Stimulated activated effector memory CD8-positive, alpha-beta T cell treated with anti-CD3 and anti-CD28 coated beads, Interleukin-12 subunit alpha, Interleukin-12 subunit beta, amount 100 ng/mL, for 72 hours (primary cell): Measurements from ENCODE around the gene KRTAP4-1.
"Not testable (repeated sequence)": the region's sequence is repeated elsewhere in the genome, so short reads cannot be mapped to it uniquely, and the experiment has no call there.

Experiments used
- ATAC-seq: fragments of 150-1000 bp; cut with Tn5 transposase; 2 replicates; pipeline ENCODE4 v1.10.0; 2021
- DNase-seq, 2 donors: peaks; one replicate each; pipeline ENCODE4 v3.0.0; 2021 to 2022; ENCODE audit warnings: low spot score in 2 of 2
- H3K27ac Mint-ChIP-seq: one replicate; pipeline ENCODE4 v1.8.0; 2022; ENCODE audit warnings: mild to moderate bottlenecking, mixed read lengths
- H3K36me3 Mint-ChIP-seq: one replicate; pipeline ENCODE4 v1.8.0; 2022; ENCODE audit warnings: mild to moderate bottlenecking, mixed read lengths
- H3K4me1 Mint-ChIP-seq: one replicate; pipeline ENCODE4 v1.8.0; 2022; ENCODE audit warnings: mixed read lengths
- H3K4me3 Mint-ChIP-seq: one replicate; pipeline ENCODE4 v1.8.0; 2022; ENCODE audit warnings: mild to moderate bottlenecking, mixed read lengths
- H3K9me3 Mint-ChIP-seq: one replicate; pipeline ENCODE4 v1.8.0; 2022; ENCODE audit warnings: mixed read lengths

KRTAP4-1 gene

DNA sequence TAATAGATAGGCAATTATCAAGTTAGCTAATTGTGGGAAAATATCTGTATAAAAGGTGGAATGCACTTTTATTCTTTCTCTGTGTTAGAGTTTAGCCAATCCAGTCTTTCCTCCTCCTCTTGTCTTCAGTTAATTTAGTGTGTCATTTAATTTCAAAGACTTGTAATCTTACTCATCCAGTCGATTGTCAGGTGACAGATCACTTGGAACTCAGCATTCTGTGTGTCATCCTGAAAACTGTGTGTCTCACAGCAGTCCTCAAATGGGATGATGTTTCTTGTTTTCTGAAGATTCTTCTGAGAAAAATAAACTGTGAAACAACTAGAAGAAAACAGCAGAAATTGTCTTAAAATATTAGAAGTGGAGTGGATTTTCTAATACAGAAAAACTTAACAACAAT is 290 bp upstream of the KRTAP4-1 start:
- Mint-ChIP-seq H3K4me3 (no peak overlapping the region), H3K4me1 (no peaks in the 10 kb centered on the region), H3K36me3 (no peaks in the 10 kb centered on the region), H3K9me3 (no peaks in the 10 kb centered on the region), H3K27ac (no peak overlapping the region)
- no peak for DNase-seq
- ATAC-seq = peak; percentile 42

DNA sequence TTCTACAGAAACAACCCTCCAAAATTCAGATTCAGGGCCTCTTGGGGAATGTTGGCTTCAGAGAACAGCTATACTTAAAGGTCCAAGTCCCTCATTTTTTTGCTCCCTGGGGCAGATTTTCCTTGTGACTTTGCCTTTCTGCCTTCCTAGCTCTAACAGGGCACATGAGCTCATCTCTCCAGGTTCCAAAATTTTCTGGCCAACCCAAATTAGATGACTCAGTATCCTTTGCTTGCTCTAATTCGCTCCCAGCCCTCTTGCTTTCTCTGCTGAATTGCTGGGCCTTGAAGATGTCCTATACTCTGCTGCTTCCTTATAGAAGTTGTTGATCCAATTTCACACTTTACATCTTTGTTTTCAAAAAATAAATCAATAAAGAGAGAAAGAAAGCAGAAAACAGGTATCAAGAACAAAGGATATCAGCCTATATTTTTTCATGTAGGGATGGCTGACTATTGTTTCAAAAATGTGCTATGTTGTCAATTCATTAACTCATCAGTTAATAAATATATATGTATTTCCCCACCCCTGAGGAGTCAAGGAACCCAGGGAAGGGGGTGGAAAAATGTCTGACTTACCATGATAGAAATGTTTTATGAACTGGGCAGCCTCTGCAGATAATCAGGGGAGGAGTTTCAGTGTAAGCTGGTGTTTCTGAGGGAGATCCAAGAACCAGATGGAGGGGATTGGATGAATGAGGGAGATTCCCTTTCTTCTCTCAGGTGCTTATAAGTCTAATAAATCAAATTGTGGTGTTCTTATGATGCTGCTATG is 5.7 kb downstream of the KRTAP4-1 start:
- no peak for ATAC-seq
- Mint-ChIP-seq H3K9me3 (no peaks in the 10 kb centered on the region), H3K36me3 (no peaks in the 10 kb centered on the region), H3K27ac (no peak overlapping the region), H3K4me3 (no peak overlapping the region), H3K4me1 (no peaks in the 10 kb centered on the region)
- DNase-seq = no peak

DNA sequence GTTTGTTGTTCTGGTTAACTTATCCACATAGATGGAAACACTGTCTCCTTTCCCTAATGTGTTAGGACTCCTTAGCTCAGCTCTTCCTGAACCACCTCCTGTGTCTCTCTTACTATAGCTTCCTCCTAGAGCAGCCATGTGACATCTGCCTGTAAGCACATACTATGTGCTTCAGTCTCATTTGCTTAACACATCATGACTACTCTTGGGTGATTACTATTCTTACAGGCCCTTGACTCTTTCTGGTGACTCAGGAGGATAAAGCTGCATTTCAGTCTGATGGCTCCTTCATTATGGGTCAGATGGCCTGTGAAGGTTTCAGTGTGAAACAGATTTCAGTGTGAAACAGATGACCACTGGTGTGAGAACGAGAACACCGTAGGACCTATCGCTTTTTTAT is 6.4 kb downstream of the KRTAP4-1 start:
- H3K36me3 Mint-ChIP-seq = no peaks in the 10 kb centered on the region
- no peaks in the 10 kb centered on the region for H3K4me1 Mint-ChIP-seq
- peak overlapping the region; percentile 7 for H3K27ac Mint-ChIP-seq
- H3K9me3 Mint-ChIP-seq = no peaks in the 10 kb centered on the region
- DNase-seq (no peak), ATAC-seq (peak; percentile 85)
- H3K4me3 Mint-ChIP-seq = no peak overlapping the region

DNA sequence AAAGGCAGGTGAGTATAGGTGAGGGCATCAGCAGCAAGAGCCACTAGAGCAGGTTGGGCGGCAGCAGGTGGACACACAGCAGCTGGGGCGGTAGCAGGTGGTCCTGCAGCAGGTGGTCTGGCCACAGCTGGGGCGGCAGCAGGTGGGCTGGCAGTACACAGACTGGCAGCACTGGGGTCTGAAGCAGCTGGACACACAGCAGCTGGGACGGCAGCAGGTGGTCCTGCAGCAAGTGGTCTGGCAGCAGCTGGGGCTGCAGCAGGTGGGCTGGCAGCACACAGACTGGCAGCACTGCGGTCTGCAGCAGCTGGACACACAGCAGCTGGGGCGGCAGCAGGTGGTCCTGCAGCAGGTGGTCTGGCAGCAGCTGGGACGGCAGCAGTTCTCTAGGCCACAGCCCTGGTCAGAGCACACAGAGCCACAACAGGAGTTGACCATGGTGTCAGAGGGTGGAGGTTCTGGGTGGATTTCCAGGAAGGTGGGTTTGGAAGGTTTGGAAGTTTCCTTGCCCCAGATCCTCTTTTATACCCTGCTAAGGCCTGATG is 6.9 kb downstream of the KRTAP4-1 start, which contains the start of gene KRTAP4-2:
KRTAP4-2 (minus strand) TSS at position 495 of the 545 bp plus-strand sequence; CDS start at position 438, 57 bp downstream.
- peak within 1 kb of the TSS; percentile 7 for H3K27ac Mint-ChIP-seq
- no peaks in the 10 kb centered on the region for H3K9me3 Mint-ChIP-seq
- no peaks in the 10 kb centered on the region for H3K4me1 Mint-ChIP-seq
- no peak within 1 kb of the TSS for H3K4me3 Mint-ChIP-seq
- H3K36me3 Mint-ChIP-seq = no peaks in the 10 kb centered on the region
- ATAC-seq = no peak
- no peak for DNase-seq

DNA sequence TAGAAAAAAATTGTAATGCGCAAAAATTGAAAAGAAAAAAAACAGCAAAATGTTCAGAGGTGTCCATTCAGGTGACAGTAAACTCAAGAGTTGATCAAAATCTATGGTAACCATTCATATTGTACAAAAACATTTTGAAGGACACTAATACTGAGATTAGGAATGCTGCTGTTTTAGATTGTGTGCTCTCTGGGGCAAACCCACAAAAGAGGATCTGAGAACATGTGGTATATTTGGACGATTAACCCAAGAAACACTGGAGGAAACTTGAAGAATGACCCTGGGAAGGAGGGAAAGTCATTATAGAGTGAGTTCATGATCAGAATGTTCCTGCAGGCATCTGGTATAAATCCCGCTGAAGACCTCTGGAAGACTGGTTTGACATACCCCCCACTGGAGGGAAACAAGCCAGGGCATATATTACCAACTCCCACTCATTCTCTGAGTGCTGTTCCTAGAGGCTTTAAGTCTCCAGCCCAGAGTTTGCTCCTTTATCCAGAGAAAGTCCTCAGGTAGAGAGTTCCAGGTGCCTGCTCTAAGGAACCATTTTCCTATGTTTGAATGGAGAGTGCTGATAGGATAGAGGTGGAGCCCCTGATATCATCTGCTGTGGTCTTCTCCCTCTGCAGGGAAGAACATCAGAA is 7.8 kb downstream of the KRTAP4-1 start:
- ATAC-seq (no peak), DNase-seq (no peak)
- H3K27ac Mint-ChIP-seq = no peak overlapping the region

DNA sequence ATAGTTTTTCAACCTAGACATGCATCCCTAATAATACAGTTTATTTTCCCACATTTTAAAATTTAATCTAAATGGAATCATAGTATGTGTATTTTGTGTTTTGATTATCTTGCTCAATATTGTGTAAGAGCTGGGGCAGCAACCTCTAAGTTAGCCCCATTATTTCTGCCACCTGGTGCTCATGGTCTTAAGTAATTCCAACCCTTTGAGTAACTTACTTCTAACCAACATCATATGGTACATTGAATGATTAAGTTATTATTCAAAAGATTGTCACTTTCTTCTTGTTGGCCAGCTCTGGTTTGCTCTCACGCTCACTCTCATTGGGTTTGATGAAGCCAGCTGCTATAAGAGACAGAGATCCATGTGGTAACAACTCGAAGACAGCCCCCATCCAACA is 12.8 kb downstream of the KRTAP4-1 start:
- Mint-ChIP-seq H3K4me3 (no peak overlapping the region), H3K4me1 (no peaks in the 10 kb centered on the region), H3K27ac (no peak overlapping the region), H3K36me3 (no peaks in the 10 kb centered on the region), H3K9me3 (no peaks in the 10 kb centered on the region)
- ATAC-seq = no peak
- no peak for DNase-seq

More for the DNA sequence above, 7.8 kb downstream of the KRTAP4-1 start:
- no peaks in the 10 kb centered on the region for H3K36me3 Mint-ChIP-seq
- no peaks in the 10 kb centered on the region for H3K4me1 Mint-ChIP-seq
- no peaks in the 10 kb centered on the region for H3K9me3 Mint-ChIP-seq
- no peak overlapping the region for H3K4me3 Mint-ChIP-seq

DNA sequence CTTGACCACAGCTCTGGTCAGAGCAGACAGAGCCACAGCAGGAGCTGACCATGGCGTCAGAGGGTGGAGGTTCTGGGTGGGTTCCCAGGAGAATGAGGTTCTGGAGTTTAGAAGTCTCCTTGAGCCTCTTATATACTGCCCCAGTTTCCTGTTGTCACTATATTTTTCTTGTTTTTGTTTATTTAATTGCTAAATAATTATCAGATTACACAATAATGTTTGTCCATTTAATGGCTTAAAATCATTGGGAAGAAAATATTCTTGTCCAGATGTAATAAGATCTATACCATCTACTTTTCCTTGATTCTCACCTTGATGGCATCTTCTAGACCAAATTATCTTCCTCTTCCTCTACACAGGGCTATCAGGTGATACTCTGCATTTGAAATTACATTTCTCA is 16.6 kb downstream of the KRTAP4-1 start, which contains the start of gene KRTAP4-3:
KRTAP4-3 (minus strand) TSS at position 101 of the 400 bp plus-strand sequence; CDS start at position 52, 49 bp downstream.
- Mint-ChIP-seq H3K27ac (no peak within 1 kb of the TSS), H3K4me3 (no peak within 1 kb of the TSS), H3K9me3 (no peaks in the 10 kb centered on the region), H3K36me3 (no peaks in the 10 kb centered on the region), H3K4me1 (no peaks in the 10 kb centered on the region)
- ATAC-seq (no peak), DNase-seq (no peak)

DNA sequence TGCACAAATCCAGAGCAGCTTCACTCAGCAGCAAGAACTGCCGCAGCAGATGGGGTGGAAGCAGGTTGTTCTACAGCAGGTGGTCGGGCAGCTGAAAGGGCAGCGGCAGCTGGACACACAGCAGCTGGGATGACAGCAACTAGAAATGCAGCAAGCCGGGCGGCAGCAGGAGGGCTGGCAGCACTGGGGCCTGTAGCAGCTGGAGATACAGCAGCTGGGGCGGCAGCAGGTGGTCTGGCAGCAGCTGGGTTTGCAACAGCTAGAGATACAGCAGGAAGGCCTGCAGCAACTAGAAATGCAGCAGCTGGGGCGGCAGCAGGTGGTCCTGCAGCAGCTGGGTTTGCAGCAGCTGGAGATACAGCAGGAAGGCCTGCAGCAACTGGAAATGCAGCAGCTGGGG is 17.1 kb downstream of the KRTAP4-1 start:
- Mint-ChIP-seq H3K4me1 (no peaks in the 10 kb centered on the region), H3K27ac (no peak overlapping the region), H3K9me3 (no peaks in the 10 kb centered on the region), H3K36me3 (no peaks in the 10 kb centered on the region), H3K4me3 (no peak overlapping the region)
- DNase-seq = no peak
- ATAC-seq = no peak

DNA sequence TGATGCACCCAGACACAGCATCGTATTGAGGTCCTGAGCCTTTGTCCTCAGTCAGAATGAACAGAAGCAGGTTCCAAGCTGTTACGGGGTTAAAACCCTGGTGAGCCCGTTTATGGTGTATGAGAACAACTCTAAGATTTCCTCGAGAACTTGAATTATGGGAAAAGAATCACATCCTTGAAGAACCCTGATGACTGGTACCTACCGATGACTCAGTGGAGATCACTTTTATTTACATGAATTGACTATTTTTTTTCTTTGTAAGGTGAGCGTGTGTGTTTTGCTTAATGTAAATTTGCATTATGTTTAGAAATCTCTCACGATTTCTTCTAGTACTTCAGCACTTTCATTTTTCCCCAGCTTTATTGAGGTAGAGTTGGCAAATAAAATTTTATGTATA is 20.9 kb downstream of the KRTAP4-1 start:
- Mint-ChIP-seq H3K36me3 (no peaks in the 10 kb centered on the region), H3K4me1 (no peaks in the 10 kb centered on the region), H3K4me3 (no peak overlapping the region), H3K27ac (no peak overlapping the region), H3K9me3 (no peaks in the 10 kb centered on the region)
- DNase-seq (no peak), ATAC-seq (no peak)

DNA sequence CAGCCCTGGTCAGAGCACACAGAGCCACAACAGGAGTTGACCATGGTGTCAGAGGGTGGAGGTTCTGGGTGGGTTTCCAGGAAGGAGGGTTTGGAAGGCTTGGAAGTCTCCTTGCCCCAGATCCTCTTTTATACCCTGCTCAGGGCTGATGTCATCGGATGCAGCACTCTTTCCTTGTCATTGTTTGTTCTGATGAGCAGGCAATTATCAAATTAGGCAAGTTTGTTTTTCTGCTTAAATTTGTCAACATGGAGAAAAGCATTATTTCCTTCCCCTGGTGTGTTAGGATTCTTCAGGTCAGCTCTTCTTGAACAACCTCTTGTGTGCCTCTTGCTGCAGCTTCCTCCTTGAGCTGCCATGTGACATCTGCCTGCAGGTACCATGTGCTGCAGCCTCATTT is 24.1 kb downstream of the KRTAP4-1 start, which contains the start of gene KRTAP4-4:
KRTAP4-4 (minus strand) TSS at position 101 of the 400 bp plus-strand sequence; CDS start at position 44, 57 bp downstream.
- no peaks in the 10 kb centered on the region for H3K4me1 Mint-ChIP-seq
- H3K36me3 Mint-ChIP-seq = no peaks in the 10 kb centered on the region
- H3K27ac Mint-ChIP-seq = no peak within 1 kb of the TSS
- DNase-seq = no peak
- ATAC-seq = no peak
- no peaks in the 10 kb centered on the region for H3K9me3 Mint-ChIP-seq
- no peak within 1 kb of the TSS for H3K4me3 Mint-ChIP-seq

DNA sequence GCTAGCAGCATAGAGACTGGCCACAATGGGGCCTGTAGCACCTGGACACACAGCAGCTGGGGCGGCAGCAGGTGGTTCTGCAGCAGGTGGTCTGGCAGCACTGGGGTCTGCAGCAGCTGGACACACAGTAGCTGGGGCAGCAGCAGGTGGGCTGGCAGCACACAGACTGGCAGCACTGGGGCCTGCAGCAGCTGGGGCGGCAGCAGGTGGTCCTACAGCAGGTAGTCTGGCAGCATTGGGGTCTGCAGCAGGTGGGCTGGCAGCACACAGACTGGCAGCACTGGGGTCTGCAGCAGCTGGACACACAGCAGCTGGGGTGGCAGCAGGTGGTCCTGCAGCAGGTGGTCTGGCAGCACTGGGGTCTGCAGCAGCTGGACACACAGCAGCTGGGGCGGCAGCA is 24.5 kb downstream of the KRTAP4-1 start:
- not testable (repeated sequence) for H3K27ac Mint-ChIP-seq, H3K36me3 Mint-ChIP-seq, H3K4me3 Mint-ChIP-seq, H3K4me1 Mint-ChIP-seq, ATAC-seq, DNase-seq, H3K9me3 Mint-ChIP-seq

DNA sequence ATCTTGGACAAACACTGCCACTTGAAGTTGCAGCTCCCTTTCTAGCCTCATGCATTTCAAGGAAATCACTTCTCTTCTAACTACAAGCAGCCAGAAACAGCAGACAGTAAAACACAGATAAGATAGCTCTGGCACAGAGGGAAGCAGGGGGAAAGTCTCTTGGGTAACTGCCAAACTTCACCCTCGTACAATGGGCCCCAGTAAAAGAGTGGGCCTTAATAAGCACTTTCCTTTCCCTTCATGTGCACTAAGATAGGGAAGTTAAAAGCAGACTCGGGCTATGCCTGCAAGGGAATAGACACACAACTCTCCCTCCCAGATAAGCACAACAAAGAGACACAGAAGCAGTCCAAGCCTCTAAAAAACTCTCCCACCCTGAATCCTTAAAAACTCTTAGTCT is 30.9 kb downstream of the KRTAP4-1 start:
- no peaks in the 10 kb centered on the region for H3K4me1 Mint-ChIP-seq
- H3K9me3 Mint-ChIP-seq = no peaks in the 10 kb centered on the region
- DNase-seq (no peak), ATAC-seq (no peak)
- no peak overlapping the region for H3K27ac Mint-ChIP-seq
- no peak overlapping the region for H3K4me3 Mint-ChIP-seq
- no peaks in the 10 kb centered on the region for H3K36me3 Mint-ChIP-seq

DNA sequence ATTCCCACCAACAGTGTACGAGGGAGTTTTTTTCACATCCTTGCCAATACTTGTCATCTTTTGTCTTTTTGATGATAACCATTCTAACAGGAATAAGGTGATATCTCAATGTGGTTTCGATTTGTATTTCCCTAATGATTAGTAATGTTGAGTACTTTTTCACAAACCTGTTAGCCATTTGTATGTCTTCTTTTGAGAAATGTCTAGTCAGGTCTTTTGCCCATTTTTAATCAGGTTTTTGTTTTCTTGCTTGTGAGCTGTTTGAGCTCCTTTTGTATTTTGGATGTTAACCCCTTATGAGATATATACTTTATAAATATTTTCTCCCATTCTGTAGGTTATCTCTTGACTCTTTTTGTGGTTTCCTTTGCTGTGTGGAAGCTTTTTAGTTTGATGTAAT is 33.2 kb downstream of the KRTAP4-1 start:
- Mint-ChIP-seq H3K4me1 (no peaks in the 10 kb centered on the region), H3K9me3 (no peaks in the 10 kb centered on the region), H3K36me3 (no peaks in the 10 kb centered on the region), H3K27ac (no peak overlapping the region), H3K4me3 (no peak overlapping the region)
- ATAC-seq (no peak), DNase-seq (no peak)

DNA sequence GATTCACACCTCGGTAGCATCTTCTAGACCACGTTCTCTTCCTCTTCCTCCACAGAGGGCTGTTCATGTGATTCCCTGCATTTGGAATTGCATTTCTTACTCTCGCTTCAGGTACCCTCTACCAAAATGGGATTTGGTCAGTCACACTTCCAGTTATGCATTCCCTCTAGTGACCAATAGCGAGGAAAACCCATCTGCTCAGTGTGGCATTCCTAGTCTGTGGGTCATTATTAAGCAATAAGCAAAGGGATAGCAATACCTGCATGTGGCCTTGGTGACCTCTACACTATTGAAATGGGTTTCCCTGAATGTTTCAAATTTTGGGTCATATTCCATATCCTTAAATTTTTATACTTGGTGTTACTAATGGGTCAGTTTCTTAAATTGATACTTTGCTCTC is 34.7 kb downstream of the KRTAP4-1 start:
- H3K27ac Mint-ChIP-seq = no peak overlapping the region
- ATAC-seq (no peak), DNase-seq (no peak)
- H3K9me3 Mint-ChIP-seq = no peaks in the 10 kb centered on the region
- no peak overlapping the region for H3K4me3 Mint-ChIP-seq
- no peaks in the 10 kb centered on the region for H3K36me3 Mint-ChIP-seq
- H3K4me1 Mint-ChIP-seq = no peaks in the 10 kb centered on the region

DNA sequence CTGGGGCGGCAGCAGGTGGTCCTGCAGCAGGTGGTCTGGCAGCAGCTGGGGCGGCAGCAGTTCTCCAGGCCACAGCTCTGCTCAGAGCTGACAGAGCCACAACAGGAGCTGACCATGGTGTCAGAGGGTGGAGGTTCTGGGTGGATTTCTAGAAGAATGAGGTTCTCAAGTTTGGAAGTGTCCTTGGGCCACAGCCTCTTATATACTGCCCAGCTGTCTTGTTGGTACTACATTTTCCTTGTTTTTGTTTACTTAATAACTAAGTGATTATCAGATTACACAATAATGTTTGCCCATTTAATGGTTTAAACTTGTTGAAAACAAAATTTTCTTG is 35.1 kb downstream of the KRTAP4-1 start, which contains the start of gene KRTAP4-5:
KRTAP4-5 (minus strand) TSS at position 174 of the 334 bp plus-strand sequence; CDS start at position 116, 58 bp downstream.
- Mint-ChIP-seq H3K4me1 (no peaks in the 10 kb centered on the region), H3K9me3 (no peaks in the 10 kb centered on the region), H3K4me3 (no peak within 1 kb of the TSS), H3K27ac (no peak within 1 kb of the TSS), H3K36me3 (no peaks in the 10 kb centered on the region)
- DNase-seq = no peak
- ATAC-seq = no peak
